HepG2 (cell line): ENCODE results near the gene UGT1A7. TPM values are rescaled to one million over a fixed set of nuclear protein-coding genes. Genes with fewer than 3 reads are reported as not detected.

Source experiments
- CHD4 ChIP-seq: fragments of 200-600 bp; sonication (generic); IDR thresholded peaks from 2 replicates; pipeline ENCODE4 v1.7.0; 2017; ENCODE audit warnings: mild to moderate bottlenecking, low read length, borderline replicate concordance
- REXO4 ChIP-seq: sonication (generic); formaldehyde crosslinking; IDR thresholded peaks from 2 replicates; pipeline ENCODE4 v1.8.0; 2022; ENCODE audit warnings: missing genetic modification reagents, mild to moderate bottlenecking, borderline replicate concordance
- SKI ChIP-seq: fragments of 450-650 bp; IDR thresholded peaks from one replicate; pipeline ENCODE4 v1.6.1; 2018; ENCODE audit warnings: mild to moderate bottlenecking; ENCODE audit not compliant: partially characterized antibody
- SMAD1 ChIP-seq: sonication (generic); formaldehyde crosslinking; IDR thresholded peaks from 2 replicates; pipeline ENCODE4 v1.4.0; 2020; ENCODE audit warnings: missing genetic modification reagents, low read depth, mild to moderate bottlenecking, borderline replicate concordance
- ZNF704 ChIP-seq: sonication (generic); formaldehyde crosslinking; IDR thresholded peaks from 2 replicates; pipeline ENCODE4 v1.8.1; 2023; ENCODE audit warnings: mild to moderate bottlenecking, inconsistent platforms, moderate library complexity, missing genetic modification reagents, borderline replicate concordance
- ZUFSP ChIP-seq: sonication (generic); formaldehyde crosslinking; IDR thresholded peaks from 2 replicates; pipeline ENCODE4 v1.9.0; 2021; ENCODE audit warnings: missing genetic modification reagents, mild to moderate bottlenecking, borderline replicate concordance
- polyA plus RNA-seq, 8 experiments: library from polyadenylated mRNA; depleted of rRNA in 3 of 8; stranded (reverse) in 7 of 8; unstranded in 1 of 8; fragments of >200 nt; fragmentation: Illumina TruSeq in 4 of 8; extraction: Trizol in 4 of 8; gene quantifications; 2 replicates each; pipeline versions ENCODE4 v1.2.1 to v1.2.3, GENCODE V29; 2011 to 2016; ENCODE audit warnings: low read depth in 4 of 8, missing spikeins in 1 of 8, mixed read lengths in 1 of 8; ENCODE audit not compliant: insufficient read depth in 1 of 8
- total RNA-seq, 5 experiments: library from RNA; depleted of rRNA; stranded (reverse); fragments of >200 nt; fragmentation: Illumina TruSeq; extraction: Trizol; gene quantifications; 2 replicates each; pipeline ENCODE4 v1.2.3, GENCODE V29; 2016; ENCODE audit warnings: low read depth in 1 of 5
- TF ChIP-seq, protein P1 (sequence below): sonication (generic); formaldehyde crosslinking; IDR thresholded peaks from 2 replicates; pipeline ENCODE4 v1.4.0; 2020; ENCODE audit warnings: missing genetic modification reagents
- TF ChIP-seq, protein P2 (sequence below): sonication (generic); formaldehyde crosslinking; conservative IDR thresholded peaks from 2 replicates; pipeline ENCODE4 v1.4.0; 2020; ENCODE audit warnings: missing genetic modification reagents
- TF ChIP-seq, protein P3 (sequence below): sonication (generic); formaldehyde crosslinking; IDR thresholded peaks from 2 replicates; pipeline ENCODE4 v1.8.0; 2022; ENCODE audit warnings: missing genetic modification reagents, low read depth, mild to moderate bottlenecking, borderline replicate concordance

UGT1A7 gene
- total and polyA plus RNA-seq, 2 of the 13 experiments (the other 11 are each of a cell fraction or from before 2014, with no cell fraction given) = not detected

- TF ChIP-seq, protein P1, sequence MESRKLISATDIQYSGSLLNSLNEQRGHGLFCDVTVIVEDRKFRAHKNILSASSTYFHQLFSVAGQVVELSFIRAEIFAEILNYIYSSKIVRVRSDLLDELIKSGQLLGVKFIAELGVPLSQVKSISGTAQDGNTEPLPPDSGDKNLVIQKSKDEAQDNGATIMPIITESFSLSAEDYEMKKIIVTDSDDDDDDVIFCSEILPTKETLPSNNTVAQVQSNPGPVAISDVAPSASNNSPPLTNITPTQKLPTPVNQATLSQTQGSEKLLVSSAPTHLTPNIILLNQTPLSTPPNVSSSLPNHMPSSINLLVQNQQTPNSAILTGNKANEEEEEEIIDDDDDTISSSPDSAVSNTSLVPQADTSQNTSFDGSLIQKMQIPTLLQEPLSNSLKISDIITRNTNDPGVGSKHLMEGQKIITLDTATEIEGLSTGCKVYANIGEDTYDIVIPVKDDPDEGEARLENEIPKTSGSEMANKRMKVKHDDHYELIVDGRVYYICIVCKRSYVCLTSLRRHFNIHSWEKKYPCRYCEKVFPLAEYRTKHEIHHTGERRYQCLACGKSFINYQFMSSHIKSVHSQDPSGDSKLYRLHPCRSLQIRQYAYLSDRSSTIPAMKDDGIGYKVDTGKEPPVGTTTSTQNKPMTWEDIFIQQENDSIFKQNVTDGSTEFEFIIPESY (CRISPR knock-in tag) = no peak
- TF ChIP-seq SKI (no peak), ZUFSP (CRISPR knock-in tag) (no peak), SMAD1 (CRISPR knock-in tag) (no peak), ZNF704 (CRISPR knock-in tag) (no peak), CHD4 (no peak), REXO4 (CRISPR knock-in tag) (no peak)
- TF ChIP-seq, protein P2, sequence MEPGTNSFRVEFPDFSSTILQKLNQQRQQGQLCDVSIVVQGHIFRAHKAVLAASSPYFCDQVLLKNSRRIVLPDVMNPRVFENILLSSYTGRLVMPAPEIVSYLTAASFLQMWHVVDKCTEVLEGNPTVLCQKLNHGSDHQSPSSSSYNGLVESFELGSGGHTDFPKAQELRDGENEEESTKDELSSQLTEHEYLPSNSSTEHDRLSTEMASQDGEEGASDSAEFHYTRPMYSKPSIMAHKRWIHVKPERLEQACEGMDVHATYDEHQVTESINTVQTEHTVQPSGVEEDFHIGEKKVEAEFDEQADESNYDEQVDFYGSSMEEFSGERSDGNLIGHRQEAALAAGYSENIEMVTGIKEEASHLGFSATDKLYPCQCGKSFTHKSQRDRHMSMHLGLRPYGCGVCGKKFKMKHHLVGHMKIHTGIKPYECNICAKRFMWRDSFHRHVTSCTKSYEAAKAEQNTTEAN (CRISPR knock-in tag) = no peak
- TF ChIP-seq, protein P3, sequence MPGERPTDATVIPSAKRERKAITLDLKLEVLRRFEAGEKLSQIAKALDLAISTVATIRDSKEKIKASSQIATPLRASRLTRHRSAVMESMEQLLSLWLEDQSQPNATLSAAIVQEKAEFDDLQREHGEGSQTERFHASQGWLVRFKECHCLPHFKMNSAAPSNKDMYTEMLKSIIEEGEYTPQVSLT (CRISPR knock-in tag) = no peak
- TF ChIP-seq, all 625 proteins: peak for 0
Measured at GRCh38 chr2:233673896-233674295, 7.8 kb upstream of the UGT1A7 start (continued).
